Measurements from ENCODE around the gene NPAS1. TPM values are rescaled to one million over a fixed set of nuclear protein-coding genes. Genes with fewer than 3 reads are reported as not detected.
A peak's percentile ranks its signal among the peaks of the same experiment; 100 is the strongest.
"Not testable (repeated sequence)": the region's sequence is repeated elsewhere in the genome, so short reads cannot be mapped to it uniquely, and the experiment has no call there.

The NPAS1 gene
- total RNA-seq, 1 donor from 2014 or later, result 0.47 TPM

- peaks cover 6% of the 10 kb centered on the region for H3K27me3 Mint-ChIP-seq
- DNase-seq, result no peak
- H3K4me1 Mint-ChIP-seq, result peaks cover 25% of the 10 kb centered on the region
- peak overlapping the region; percentile 92 for H3K27ac Mint-ChIP-seq
- H3K36me3 Mint-ChIP-seq (ENCODE audit: low read depth), result peaks cover under 1% of the 10 kb centered on the region
- H3K9me3 Mint-ChIP-seq, result no peaks in the 10 kb centered on the region
- intact Hi-C loops (cut with micrococcal nuclease), result loop anchor here (5.0 to 10.0 kb wide), 2 partner anchors 56 to 209 kb away; no protein-coding TSS in a partner anchor
- H3K4me3 Mint-ChIP-seq, result peak overlapping the region; percentile 86
Measured at GRCh38 chr19:47036097-47036651, 16.5 kb downstream of the NPAS1 start.

- DNase-seq, result no peak
- Mint-ChIP-seq H3K27ac (no peak overlapping the region), H3K36me3 (ENCODE audit: low read depth) (peaks cover 2% of the 10 kb centered on the region), H3K9me3 (no peaks in the 10 kb centered on the region), H3K4me1 (peaks cover 18% of the 10 kb centered on the region), H3K4me3 (no peak overlapping the region), H3K27me3 (no peaks in the 10 kb centered on the region)
- intact Hi-C loops (cut with micrococcal nuclease), result loop anchor here (5.0 to 10.0 kb wide), 2 partner anchors 55 to 207 kb away; no protein-coding TSS in a partner anchor
Measured at GRCh38 chr19:47037766-47038165, 18.1 kb downstream of the NPAS1 start.

GRCh38 chr19:47039239-47039874 lies 19.7 kb downstream of the NPAS1 start:
- DNase-seq, result no peak
- intact Hi-C loops (cut with micrococcal nuclease), result loop anchor here (5.0 to 10.0 kb wide), 2 partner anchors 53 to 205 kb away; no protein-coding TSS in a partner anchor
- no peak overlapping the region for H3K27ac Mint-ChIP-seq
- no peaks in the 10 kb centered on the region for H3K27me3 Mint-ChIP-seq
- no peaks in the 10 kb centered on the region for H3K9me3 Mint-ChIP-seq
- peaks cover 2% of the 10 kb centered on the region for H3K36me3 Mint-ChIP-seq (ENCODE audit: low read depth)
- no peak overlapping the region for H3K4me3 Mint-ChIP-seq
- peaks cover 17% of the 10 kb centered on the region for H3K4me1 Mint-ChIP-seq

- intact Hi-C loops (cut with micrococcal nuclease), result no loop called here
- H3K36me3 Mint-ChIP-seq (ENCODE audit: low read depth), result peaks cover 2% of the 10 kb centered on the region
- peaks cover 6% of the 10 kb centered on the region for H3K4me1 Mint-ChIP-seq
- H3K4me3 Mint-ChIP-seq, result no peak overlapping the region
- no peaks in the 10 kb centered on the region for H3K27me3 Mint-ChIP-seq
- H3K9me3 Mint-ChIP-seq, result no peaks in the 10 kb centered on the region
- no peak overlapping the region for H3K27ac Mint-ChIP-seq
- DNase-seq, result no peak
Measured at GRCh38 chr19:47040869-47041268, 21.2 kb downstream of the NPAS1 start.

GRCh38 chr19:47044946-47045866 lies 25.6 kb downstream of the NPAS1 start:
- H3K4me3 Mint-ChIP-seq, result no peak overlapping the region
- intact Hi-C loops (cut with micrococcal nuclease), result no loop called here
- H3K4me1 Mint-ChIP-seq, result peaks cover 18% of the 10 kb centered on the region
- H3K36me3 Mint-ChIP-seq (ENCODE audit: low read depth), result peaks cover 6% of the 10 kb centered on the region
- no peak for DNase-seq
- no peak overlapping the region for H3K27ac Mint-ChIP-seq
- H3K9me3 Mint-ChIP-seq, result no peaks in the 10 kb centered on the region
- H3K27me3 Mint-ChIP-seq, result no peaks in the 10 kb centered on the region

- Mint-ChIP-seq H3K27me3 (no peaks in the 10 kb centered on the region), H3K4me3 (no peak overlapping the region), H3K27ac (no peak overlapping the region), H3K9me3 (no peaks in the 10 kb centered on the region), H3K4me1 (peaks cover 18% of the 10 kb centered on the region), H3K36me3 (ENCODE audit: low read depth) (peaks cover 6% of the 10 kb centered on the region)
- no peak for DNase-seq
- intact Hi-C loops (cut with micrococcal nuclease), result no loop called here
Measured at GRCh38 chr19:47045867-47046470, 26.3 kb downstream of the NPAS1 start.

GRCh38 chr19:47047272-47047762 lies 27.7 kb downstream of the NPAS1 start:
- Mint-ChIP-seq H3K27ac (no peak overlapping the region), H3K27me3 (no peaks in the 10 kb centered on the region), H3K4me3 (peak overlapping the region; percentile 98), H3K36me3 (ENCODE audit: low read depth) (peaks cover 4% of the 10 kb centered on the region), H3K9me3 (no peaks in the 10 kb centered on the region), H3K4me1 (peaks cover 18% of the 10 kb centered on the region)
- intact Hi-C loops (cut with micrococcal nuclease), result no loop called here
- DNase-seq, result no peak

- intact Hi-C loops (cut with micrococcal nuclease), result loop anchor here (1.0 to 2.0 kb wide), 2 partner anchors 13 to 209 kb away; partner anchors contain the start of gene CCDC9
- Mint-ChIP-seq H3K9me3 (no peaks in the 10 kb centered on the region), H3K4me1 (peaks cover 18% of the 10 kb centered on the region), H3K36me3 (ENCODE audit: low read depth) (peaks cover 4% of the 10 kb centered on the region), H3K4me3 (peak overlapping the region; percentile 98), H3K27me3 (peaks cover 2% of the 10 kb centered on the region), H3K27ac (peak overlapping the region; percentile 93)
- DNase-seq, result peak; percentile 93
Measured at GRCh38 chr19:47047763-47048405, 28.2 kb downstream of the NPAS1 start.

GRCh38 chr19:47049307-47049700 lies 29.7 kb downstream of the NPAS1 start:
- no peak for DNase-seq
- Mint-ChIP-seq H3K4me1 (peaks cover 18% of the 10 kb centered on the region), H3K27ac (peak overlapping the region; percentile 88), H3K9me3 (no peaks in the 10 kb centered on the region), H3K4me3 (peak overlapping the region; percentile 98), H3K27me3 (peaks cover 8% of the 10 kb centered on the region), H3K36me3 (ENCODE audit: low read depth) (peaks cover 4% of the 10 kb centered on the region)
- intact Hi-C loops (cut with micrococcal nuclease), result loop anchor here (2.0 kb wide), 1 partner anchor 207 kb away; the partner anchor contains the start of gene CCDC9

GRCh38 chr19:47050562-47050961 lies 30.9 kb downstream of the NPAS1 start:
- H3K27ac Mint-ChIP-seq; H3K9me3 Mint-ChIP-seq; intact Hi-C loops (cut with micrococcal nuclease); H3K4me3 Mint-ChIP-seq; DNase-seq; H3K36me3 Mint-ChIP-seq (ENCODE audit: low read depth): not testable (repeated sequence)
- H3K27me3 Mint-ChIP-seq, result peaks cover 11% of the 10 kb centered on the region
- H3K4me1 Mint-ChIP-seq, result peaks cover 18% of the 10 kb centered on the region

GRCh38 chr19:47056411-47056810 lies 36.8 kb downstream of the NPAS1 start:
- no peak overlapping the region for H3K27ac Mint-ChIP-seq
- H3K27me3 Mint-ChIP-seq, result peaks cover 11% of the 10 kb centered on the region
- H3K9me3 Mint-ChIP-seq, result no peaks in the 10 kb centered on the region
- intact Hi-C loops (cut with micrococcal nuclease), result no loop called here
- H3K36me3 Mint-ChIP-seq (ENCODE audit: low read depth), result no peaks in the 10 kb centered on the region
- no peak for DNase-seq
- H3K4me1 Mint-ChIP-seq, result peaks cover 2% of the 10 kb centered on the region
- no peak overlapping the region for H3K4me3 Mint-ChIP-seq

GRCh38 chr19:47057328-47057727 lies 37.7 kb downstream of the NPAS1 start:
- no peak overlapping the region for H3K27ac Mint-ChIP-seq
- H3K4me3 Mint-ChIP-seq, result no peak overlapping the region
- H3K4me1 Mint-ChIP-seq, result peaks cover 2% of the 10 kb centered on the region
- no peak for DNase-seq
- H3K27me3 Mint-ChIP-seq, result peaks cover 11% of the 10 kb centered on the region
- H3K9me3 Mint-ChIP-seq, result no peaks in the 10 kb centered on the region
- intact Hi-C loops (cut with micrococcal nuclease), result no loop called here
- no peaks in the 10 kb centered on the region for H3K36me3 Mint-ChIP-seq (ENCODE audit: low read depth)

- Mint-ChIP-seq H3K27me3 (peaks cover 6% of the 10 kb centered on the region), H3K9me3 (no peaks in the 10 kb centered on the region), H3K4me3 (no peak overlapping the region), H3K36me3 (ENCODE audit: low read depth) (peaks cover 2% of the 10 kb centered on the region), H3K27ac (no peak overlapping the region), H3K4me1 (peaks cover 2% of the 10 kb centered on the region)
- no peak for DNase-seq
- intact Hi-C loops (cut with micrococcal nuclease), result no loop called here
Measured at GRCh38 chr19:47058621-47059022, 39.0 kb downstream of the NPAS1 start.
